Suprapubic skin (tissue), 4 donors: ENCODE measurements around the gene COX17. TPM values are rescaled to one million over a fixed set of nuclear protein-coding genes. Genes with fewer than 3 reads are reported as not detected.
"Not testable (repeated sequence)": the region's sequence is repeated elsewhere in the genome, so short reads cannot be mapped to it uniquely, and the experiment has no call there.

ENCODE experiments used
- DNase-seq, 2 donors: peaks; one replicate each; pipeline ENCODE4 v3.0.0-alpha.2; 2019; ENCODE audit warnings: low spot score in 2 of 2
- H3K27ac ChIP-seq: fragments of 200-600 bp; sonication (generic); one replicate; pipeline ENCODE4 v1.5.1; 2019
- H3K27me3 ChIP-seq: fragments of 200-600 bp; sonication (generic); one replicate; pipeline ENCODE4 v1.5.1; 2019
- H3K36me3 ChIP-seq: fragments of 200-600 bp; sonication (generic); one replicate; pipeline ENCODE4 v1.5.1; 2019
- H3K4me1 ChIP-seq: fragments of 200-600 bp; sonication (generic); one replicate; pipeline ENCODE4 v1.5.1; 2019
- H3K4me3 ChIP-seq: fragments of 200-600 bp; sonication (generic); one replicate; pipeline ENCODE4 v1.5.1; 2019; ENCODE audit warnings: mild to moderate bottlenecking
- H3K9me3 ChIP-seq: fragments of 200-600 bp; sonication (generic); one replicate; pipeline ENCODE4 v1.5.1; 2019
- CTCF ChIP-seq, 2 donors: fragments of 200-600 bp in 1 of 2; fragments of 450-650 bp in 1 of 2; sonication (generic) in 1 of 2; IDR thresholded peaks; one replicate each; pipeline ENCODE4 v1.5.1; 2016 to 2019; ENCODE audit warnings: antibody characterized with exemption in 2 of 2, mild to moderate bottlenecking in 1 of 2, moderate library complexity in 1 of 2
- EP300 ChIP-seq: sonication (generic); formaldehyde crosslinking; IDR thresholded peaks from one replicate; pipeline ENCODE4 v1.6.1; 2017; ENCODE audit warnings: antibody characterized with exemption
- POLR2A ChIP-seq, 2 donors: fragments of 450-650 bp; IDR thresholded peaks; one replicate each; pipeline ENCODE4 v1.6.1; 2017; ENCODE audit warnings: antibody characterized with exemption in 2 of 2, mild to moderate bottlenecking in 2 of 2, moderate library complexity in 2 of 2
- POLR2AphosphoS5 ChIP-seq, 3 donors: sonication (generic); formaldehyde crosslinking; IDR thresholded peaks; one replicate each; pipeline ENCODE4 v1.6.1; 2017; ENCODE audit warnings: antibody characterized with exemption in 3 of 3
- WGBS: methylation state at CpG from one replicate; pipeline ENCODE4 v1.1.5; 2018; 5-methylcytosine and 5-hydroxymethylcytosine counted together
- total RNA-seq, 4 donors: library from RNA; depleted of rRNA; stranded (reverse); fragments of >200 nt; gene quantifications; one replicate each; pipeline ENCODE4 v1.1.0, GENCODE V29; 2016

COX17 gene
- total RNA-seq, 4 donors from 2014 or later = 22.1 to 29.8 (median 26.0) TPM

- no peak for TF ChIP-seq POLR2A (IDR thresholded peaks at IDR 0.05)
- H3K4me1 ChIP-seq = peaks cover 8% of the 10 kb centered on the region
Measured at GRCh38 chr3:119681279-119681678, 4.1 kb upstream of the COX17 start.

GRCh38 chr3:119679874-119680273, 2.7 kb upstream of the COX17 start:
- DNase-seq = no peak
- no peak overlapping the region for H3K27ac ChIP-seq
- TF ChIP-seq POLR2AphosphoS5 (IDR thresholded peaks at IDR 0.05) = no peak
- TF ChIP-seq CTCF (IDR thresholded peaks at IDR 0.05) = no peak
- TF ChIP-seq POLR2A (IDR thresholded peaks at IDR 0.05) = no peak
- no peak for TF ChIP-seq EP300

More at GRCh38 chr3:119681279-119681678, 4.1 kb upstream of the COX17 start:
- 67% methylated on average over 1 of the region's 1 CpG for WGBS
- Histone ChIP-seq H3K9me3 (no peaks in the 10 kb centered on the region), H3K4me3 (no peak overlapping the region), H3K27me3 (no peaks in the 10 kb centered on the region), H3K36me3 (no peaks in the 10 kb centered on the region), H3K27ac (no peak overlapping the region)
- DNase-seq = no peak

GRCh38 chr3:119678209-119678608, 1.0 kb upstream of the COX17 start:
- not testable (repeated sequence) for H3K4me3 ChIP-seq, H3K27me3 ChIP-seq, H3K27ac ChIP-seq, H3K9me3 ChIP-seq, DNase-seq
- Histone ChIP-seq H3K4me1 (peaks cover 16% of the 10 kb centered on the region), H3K36me3 (peaks cover 17% of the 10 kb centered on the region)
- 97% methylated on average over 10 of the region's 10 CpGs for WGBS

More at GRCh38 chr3:119679874-119680273, 2.7 kb upstream of the COX17 start:
- no peak overlapping the region for H3K4me3 ChIP-seq
- peaks cover 16% of the 10 kb centered on the region for H3K4me1 ChIP-seq
- peaks cover under 1% of the 10 kb centered on the region for H3K36me3 ChIP-seq
- no peaks in the 10 kb centered on the region for H3K9me3 ChIP-seq
- H3K27me3 ChIP-seq = no peaks in the 10 kb centered on the region

GRCh38 chr3:119677641-119677934, 382 bp upstream of the COX17 start:
- H3K36me3 ChIP-seq = peaks cover 23% of the 10 kb centered on the region
- TF ChIP-seq EP300 (no peak), CTCF (IDR thresholded peaks at IDR 0.05) (no peak)
- 6% methylated on average over 6 of the region's 6 CpGs for WGBS

GRCh38 chr3:119676020-119676419, 1.2 kb downstream of the COX17 start:
- TF ChIP-seq POLR2AphosphoS5 (IDR thresholded peaks at IDR 0.05) = no peak
- TF ChIP-seq EP300 = no peak
- no peak for TF ChIP-seq POLR2A (IDR thresholded peaks at IDR 0.05)
- no peak for TF ChIP-seq CTCF (IDR thresholded peaks at IDR 0.05)
- no peaks in the 10 kb centered on the region for H3K27me3 ChIP-seq
- peaks cover 32% of the 10 kb centered on the region for H3K36me3 ChIP-seq
- peak overlapping the region; percentile 89 for H3K27ac ChIP-seq
- H3K4me3 ChIP-seq = peak overlapping the region; percentile 64
- no peaks in the 10 kb centered on the region for H3K9me3 ChIP-seq
- WGBS = 32% methylated on average over 1 of the region's 1 CpG
- DNase-seq = no peak
- H3K4me1 ChIP-seq = peaks cover 16% of the 10 kb centered on the region

More at GRCh38 chr3:119677641-119677934, 382 bp upstream of the COX17 start:
- peak overlapping the region; percentile 64 for H3K4me3 ChIP-seq
- no peaks in the 10 kb centered on the region for H3K27me3 ChIP-seq
- no peak for DNase-seq
- peaks cover 16% of the 10 kb centered on the region for H3K4me1 ChIP-seq
- H3K9me3 ChIP-seq = no peaks in the 10 kb centered on the region
- H3K27ac ChIP-seq = peak overlapping the region; percentile 89

GRCh38 chr3:119675188-119675874, 1.9 kb downstream of the COX17 start:
- no peak for DNase-seq
- WGBS = 74% methylated on average over 5 of the region's 5 CpGs
- H3K4me3 ChIP-seq = no peak overlapping the region
- peaks cover 17% of the 10 kb centered on the region for H3K4me1 ChIP-seq
- H3K27me3 ChIP-seq = no peaks in the 10 kb centered on the region
- TF ChIP-seq POLR2A (IDR thresholded peaks at IDR 0.05) = no peak
- TF ChIP-seq EP300 = no peak
- no peak for TF ChIP-seq CTCF (IDR thresholded peaks at IDR 0.05)
- no peak for TF ChIP-seq POLR2AphosphoS5 (IDR thresholded peaks at IDR 0.05)
- H3K27ac ChIP-seq = no peak overlapping the region
- no peaks in the 10 kb centered on the region for H3K9me3 ChIP-seq
- peaks cover 38% of the 10 kb centered on the region for H3K36me3 ChIP-seq
